HepG2 (cell line): ENCODE measurements around the gene NDUFAF5. TPM values are rescaled to one million over a fixed set of nuclear protein-coding genes. Genes with fewer than 3 reads are reported as not detected.

Source experiments
- ATAC-seq: fragments of 200-7000 bp; cut with Tn5 transposase; 3 replicates; pipeline ENCODE4 v1.9.1; 2020; ENCODE audit warnings: mild to moderate bottlenecking, moderate library complexity
- BruUV-seq: library from RNA; stranded (reverse); fragments of 400-500 nt; replicated peaks from 2 replicates; lab custom pipeline; 2021; lab: Mats Ljungman, UMichigan
- CTCF ChIA-PET: fragments of 300-600 bp; formaldehyde crosslinking; extraction: SDS; loops from one replicate; lab custom pipeline; 2021; ENCODE audit warnings: low total read pairs, inconsistent platforms, low intra/inter-chr PET ratio; lab: Yijun Ruan, JAX
- POLR2A ChIA-PET: fragments of 350-600 bp; sonication (Branson Sonifier 250); formaldehyde crosslinking; loops from one replicate; lab custom pipeline; 2020; ENCODE audit warnings: antibody characterized with exemption, inconsistent platforms; lab: Yijun Ruan, JAX
- DNase-seq: peaks from one replicate; pipeline ENCODE4 v3.0.0-alpha.2; 2015; ENCODE audit warnings: low spot score
- FAIRE-seq: peaks from 3 replicates; lab custom pipeline; 2011; peaks lifted over from hg19 to GRCh38; lab: Jason Lieb, UNC
- H2AFZ ChIP-seq: one replicate; pipeline ENCODE4 v1.6.1; 2011; ENCODE audit warnings: low read length, inconsistent platforms
- H3K27ac ChIP-seq: fragments of 300-600 bp; 3 replicates; pipeline ENCODE4 v1.8.0; 2011; ENCODE audit warnings: mixed run types, mild to moderate bottlenecking, mixed read lengths, low read length, inconsistent platforms; ENCODE audit not compliant: insufficient read depth; ENCODE audit errors: extremely low read length
- H3K27me3 ChIP-seq, 2 experiments: fragments of 200-600 bp in 1 of 2; 2 replicates in 1 of 2; 3 replicates in 1 of 2; pipeline versions ENCODE4 v1.6.0 to v1.8.0; 2011; ENCODE audit warnings: low read length in 2 of 2, mild to moderate bottlenecking in 2 of 2, moderate library complexity in 2 of 2, inconsistent platforms in 1 of 2; ENCODE audit not compliant: insufficient read depth in 2 of 2, control insufficient read depth in 1 of 2
- H3K36me3 ChIP-seq, 2 experiments: fragments of 200-600 bp in 1 of 2; replicated peaks in 1 of 2; 2 replicates in 1 of 2; 3 replicates in 1 of 2; pipeline versions ENCODE4 v1.5.1 to v1.8.0; 2011; ENCODE audit warnings: low read length in 2 of 2, inconsistent platforms in 1 of 2; ENCODE audit not compliant: insufficient read depth in 2 of 2, control insufficient read depth in 1 of 2
- H3K4me1 ChIP-seq: 2 replicates; pipeline ENCODE4 v1.5.1; 2012; ENCODE audit warnings: low read length, inconsistent platforms; ENCODE audit not compliant: insufficient read depth
- H3K4me2 ChIP-seq: 2 replicates; pipeline ENCODE4 v1.6.0; 2011; ENCODE audit warnings: low read depth, low read length, inconsistent platforms
- H3K4me3 ChIP-seq, 3 experiments: fragments of 200-600 bp in 1 of 3; sonication (generic), shearing (Covaris generic) in 1 of 3; replicated peaks in 1 of 3; 2 replicates each; pipeline ENCODE4 v1.5.1; 2011 to 2016; ENCODE audit warnings: low read length in 3 of 3, inconsistent platforms in 2 of 3, low read depth in 2 of 3, mild to moderate bottlenecking in 2 of 3, control low read depth in 1 of 3, mixed read lengths in 1 of 3; ENCODE audit not compliant: insufficient read depth in 1 of 3
- H3K79me2 ChIP-seq: one replicate; pipeline ENCODE4 v1.6.1; 2011; ENCODE audit warnings: low read length, inconsistent platforms; ENCODE audit not compliant: insufficient read depth
- H3K9ac ChIP-seq: 2 replicates; pipeline ENCODE4 v1.6.0; 2011; ENCODE audit warnings: mild to moderate bottlenecking, low read depth, low read length, inconsistent platforms; ENCODE audit not compliant: insufficient read depth
- H3K9me3 ChIP-seq: 2 replicates; pipeline ENCODE4 v1.5.1; 2012; ENCODE audit warnings: mild to moderate bottlenecking, low read length
- H4K20me1 ChIP-seq: 2 replicates; pipeline ENCODE4 v1.6.0; 2011; ENCODE audit warnings: inconsistent platforms, mild to moderate bottlenecking, low read length, moderate library complexity; ENCODE audit not compliant: insufficient read depth
- CBFB ChIP-seq: sonication (generic); formaldehyde crosslinking; IDR thresholded peaks from 2 replicates; pipeline ENCODE4 v1.4.0; 2020; ENCODE audit warnings: missing genetic modification reagents
- CHD2 ChIP-seq: IDR thresholded peaks from 2 replicates; pipeline ENCODE4 v1.6.1; 2011; ENCODE audit warnings: low read depth, low read length, improper control_type of control experiment
- IRX3 ChIP-seq: sonication (generic); formaldehyde crosslinking; IDR thresholded peaks from 2 replicates; pipeline ENCODE4 v1.8.1; 2023; ENCODE audit warnings: mild to moderate bottlenecking, low read depth, missing genetic modification reagents, borderline replicate concordance
- SNAI1 ChIP-seq: sonication (generic); formaldehyde crosslinking; IDR thresholded peaks from 2 replicates; pipeline ENCODE4 v1.5.0; 2020; ENCODE audit warnings: mild to moderate bottlenecking, missing genetic modification reagents, borderline replicate concordance
- STAG1 ChIP-seq: sonication (generic); formaldehyde crosslinking; IDR thresholded peaks from 2 replicates; pipeline ENCODE4 v1.4.0; 2020; ENCODE audit warnings: missing genetic modification reagents
- ZFP82 ChIP-seq: sonication (generic); formaldehyde crosslinking; IDR thresholded peaks from 2 replicates; pipeline ENCODE4 v1.5.1; 2020; ENCODE audit warnings: mild to moderate bottlenecking, missing genetic modification reagents, borderline replicate concordance
- WGBS: methylation state at CpG from one replicate; pipeline ENCODE4 v1.1.6; 2017; ENCODE audit warnings: low lambda C conversion rate; 5-methylcytosine and 5-hydroxymethylcytosine counted together
- in situ Hi-C: cut with HindIII; loops from 2 replicates; pipeline ENCODE4 v1.10.0; 2017; ENCODE audit warnings: low pct_unique_long_range_greater_than_20kb; ENCODE audit not compliant: extremely low pct_ligation_motif_present
- intact Hi-C: fragments of 100-400 bp; cut with micrococcal nuclease; formaldehyde crosslinking; loops from one replicate; pipeline ENCODE4 v1.10.0; 2022; ENCODE audit not compliant: unreplicated experiment
- polyA plus RNA-seq, 8 experiments: library from polyadenylated mRNA; depleted of rRNA in 3 of 8; stranded (reverse) in 7 of 8; unstranded in 1 of 8; fragments of >200 nt; fragmentation: Illumina TruSeq in 4 of 8; extraction: Trizol in 4 of 8; gene quantifications; 2 replicates each; pipeline versions ENCODE4 v1.2.1 to v1.2.3, GENCODE V29; 2011 to 2016; ENCODE audit warnings: low read depth in 4 of 8, missing spikeins in 1 of 8, mixed read lengths in 1 of 8; ENCODE audit not compliant: insufficient read depth in 1 of 8
- total RNA-seq, 5 experiments: library from RNA; depleted of rRNA; stranded (reverse); fragments of >200 nt; fragmentation: Illumina TruSeq; extraction: Trizol; gene quantifications; 2 replicates each; pipeline ENCODE4 v1.2.3, GENCODE V29; 2016; ENCODE audit warnings: low read depth in 1 of 5
- TF ChIP-seq, protein P1 (sequence below): conservative IDR thresholded peaks from 2 replicates; pipeline ENCODE4 v1.6.1; 2018; ENCODE audit warnings: missing genetic modification reagents
- TF ChIP-seq, protein P2 (sequence below): sonication (generic); formaldehyde crosslinking; IDR thresholded peaks from 2 replicates; pipeline ENCODE4 v1.4.0; 2020; ENCODE audit warnings: low read depth, missing genetic modification reagents
- TF ChIP-seq, protein P3 (sequence below): sonication (generic); formaldehyde crosslinking; IDR thresholded peaks from 2 replicates; pipeline ENCODE4 v1.9.0; 2021; ENCODE audit warnings: missing genetic modification reagents, borderline replicate concordance
- TF ChIP-seq, protein P4 (sequence below): sonication (generic); formaldehyde crosslinking; IDR thresholded peaks from 2 replicates; pipeline ENCODE4 v1.4.0; 2020; ENCODE audit warnings: missing genetic modification reagents, mild to moderate bottlenecking, borderline replicate concordance

The NDUFAF5 gene
- total and polyA plus RNA-seq, 2 of the 13 experiments (the other 11 are each of a cell fraction or from before 2014, with no cell fraction given) = 23.1 to 66.7 TPM

DNA sequence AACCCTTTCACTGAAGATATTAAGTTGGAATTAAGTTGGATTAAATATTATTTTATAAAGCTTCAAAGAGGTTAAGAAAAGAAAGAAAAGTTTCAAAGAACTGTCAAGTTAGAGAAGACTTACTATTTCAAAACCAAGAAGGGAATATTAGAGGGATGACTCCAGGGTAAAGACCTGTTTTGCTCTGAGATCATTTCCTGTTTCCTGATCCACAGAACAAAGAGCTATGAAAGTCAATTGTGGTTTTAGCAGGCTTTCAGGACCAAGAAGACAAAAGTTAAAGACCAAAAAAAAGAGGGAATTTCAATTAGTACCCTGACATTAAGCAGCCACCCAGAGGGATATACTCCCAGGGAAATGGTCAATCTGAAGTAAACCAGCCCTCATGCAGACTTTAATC, 19.5 kb upstream of the NDUFAF5 start (continued):
- TF ChIP-seq, protein P1, sequence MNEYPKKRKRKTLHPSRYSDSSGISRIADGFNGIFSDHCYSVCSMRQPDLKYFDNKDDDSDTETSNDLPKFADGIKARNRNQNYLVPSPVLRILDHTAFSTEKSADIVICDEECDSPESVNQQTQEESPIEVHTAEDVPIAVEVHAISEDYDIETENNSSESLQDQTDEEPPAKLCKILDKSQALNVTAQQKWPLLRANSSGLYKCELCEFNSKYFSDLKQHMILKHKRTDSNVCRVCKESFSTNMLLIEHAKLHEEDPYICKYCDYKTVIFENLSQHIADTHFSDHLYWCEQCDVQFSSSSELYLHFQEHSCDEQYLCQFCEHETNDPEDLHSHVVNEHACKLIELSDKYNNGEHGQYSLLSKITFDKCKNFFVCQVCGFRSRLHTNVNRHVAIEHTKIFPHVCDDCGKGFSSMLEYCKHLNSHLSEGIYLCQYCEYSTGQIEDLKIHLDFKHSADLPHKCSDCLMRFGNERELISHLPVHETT (CRISPR knock-in tag) = no peak
- TF ChIP-seq CBFB (CRISPR knock-in tag) (no peak), IRX3 (CRISPR knock-in tag) (no peak), CHD2 (no peak), SNAI1 (CRISPR knock-in tag) (no peak)
- TF ChIP-seq, protein P2, sequence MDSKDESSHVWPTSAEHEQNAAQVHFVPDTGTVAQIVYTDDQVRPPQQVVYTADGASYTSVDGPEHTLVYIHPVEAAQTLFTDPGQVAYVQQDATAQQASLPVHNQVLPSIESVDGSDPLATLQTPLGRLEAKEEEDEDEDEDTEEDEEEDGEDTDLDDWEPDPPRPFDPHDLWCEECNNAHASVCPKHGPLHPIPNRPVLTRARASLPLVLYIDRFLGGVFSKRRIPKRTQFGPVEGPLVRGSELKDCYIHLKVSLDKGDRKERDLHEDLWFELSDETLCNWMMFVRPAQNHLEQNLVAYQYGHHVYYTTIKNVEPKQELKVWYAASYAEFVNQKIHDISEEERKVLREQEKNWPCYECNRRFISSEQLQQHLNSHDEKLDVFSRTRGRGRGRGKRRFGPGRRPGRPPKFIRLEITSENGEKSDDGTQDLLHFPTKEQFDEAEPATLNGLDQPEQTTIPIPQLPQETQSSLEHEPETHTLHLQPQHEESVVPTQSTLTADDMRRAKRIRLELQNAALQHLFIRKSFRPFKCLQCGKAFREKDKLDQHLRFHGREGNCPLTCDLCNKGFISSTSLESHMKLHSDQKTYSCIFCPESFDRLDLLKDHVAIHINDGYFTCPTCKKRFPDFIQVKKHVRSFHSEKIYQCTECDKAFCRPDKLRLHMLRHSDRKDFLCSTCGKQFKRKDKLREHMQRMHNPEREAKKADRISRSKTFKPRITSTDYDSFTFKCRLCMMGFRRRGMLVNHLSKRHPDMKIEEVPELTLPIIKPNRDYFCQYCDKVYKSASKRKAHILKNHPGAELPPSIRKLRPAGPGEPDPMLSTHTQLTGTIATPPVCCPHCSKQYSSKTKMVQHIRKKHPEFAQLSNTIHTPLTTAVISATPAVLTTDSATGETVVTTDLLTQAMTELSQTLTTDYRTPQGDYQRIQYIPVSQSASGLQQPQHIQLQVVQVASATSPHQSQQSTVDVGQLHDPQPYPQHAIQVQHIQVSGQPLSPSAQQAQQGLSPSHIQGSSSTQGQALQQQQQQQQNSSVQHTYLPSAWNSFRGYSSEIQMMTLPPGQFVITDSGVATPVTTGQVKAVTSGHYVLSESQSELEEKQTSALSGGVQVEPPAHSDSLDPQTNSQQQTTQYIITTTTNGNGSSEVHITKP (CRISPR knock-in tag) = no peak

DNA sequence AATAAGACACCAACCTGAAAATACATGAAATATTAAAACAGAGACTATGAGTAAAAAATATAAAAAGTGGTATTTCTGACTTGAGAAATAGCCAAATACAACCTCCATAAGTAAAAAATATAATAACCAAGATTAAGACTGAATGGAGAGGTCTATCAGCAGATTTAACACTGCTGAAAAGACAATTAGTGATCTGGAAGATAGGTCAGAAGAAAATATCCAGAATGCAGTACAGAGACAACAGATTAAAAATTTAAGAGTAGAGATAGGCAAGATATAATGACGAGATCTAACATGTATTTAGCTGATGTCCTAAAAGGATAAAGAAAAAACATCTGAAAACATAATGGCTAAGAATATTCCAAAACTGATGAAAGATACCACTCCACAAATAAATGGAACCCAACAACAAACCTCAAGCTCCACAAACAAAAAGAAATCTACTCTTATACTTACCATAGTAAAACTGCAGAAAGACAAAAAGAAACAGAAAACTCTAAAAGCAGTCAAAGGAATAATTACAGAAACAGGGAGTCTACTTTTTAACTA, 18.9 kb upstream of the NDUFAF5 start:
- H3K4me2 ChIP-seq = no peak overlapping the region
- no peaks in the 10 kb centered on the region for H3K4me1 ChIP-seq
- ChIA-PET CTCF (no interaction called here), POLR2A (no interaction called here)
- no peak overlapping the region for H3K4me3 ChIP-seq
- H3K9me3 ChIP-seq = peaks cover 5% of the 10 kb centered on the region; the same call in 1 of the 2 replicates
- no peak overlapping the region for H2AFZ ChIP-seq
- 96% methylated on average over 1 of the region's 1 CpG for WGBS
- no peaks in the 10 kb centered on the region for H3K79me2 ChIP-seq
- intact Hi-C loops = no loop called here
- peaks cover 35 to 89% of the 10 kb centered on the region in 2 experiments for H3K36me3 ChIP-seq
- no TSS peak for BruUV-seq
- FAIRE-seq (no peak), DNase-seq (no peak), ATAC-seq (no peak)
- no peak overlapping the region for H3K27ac ChIP-seq
- no peak overlapping the region for H3K9ac ChIP-seq
- H3K27me3 ChIP-seq = no peaks in the 10 kb centered on the region
- in situ Hi-C loops = no loop called here
- H4K20me1 ChIP-seq = no peaks in the 10 kb centered on the region
- TF ChIP-seq, protein P3, sequence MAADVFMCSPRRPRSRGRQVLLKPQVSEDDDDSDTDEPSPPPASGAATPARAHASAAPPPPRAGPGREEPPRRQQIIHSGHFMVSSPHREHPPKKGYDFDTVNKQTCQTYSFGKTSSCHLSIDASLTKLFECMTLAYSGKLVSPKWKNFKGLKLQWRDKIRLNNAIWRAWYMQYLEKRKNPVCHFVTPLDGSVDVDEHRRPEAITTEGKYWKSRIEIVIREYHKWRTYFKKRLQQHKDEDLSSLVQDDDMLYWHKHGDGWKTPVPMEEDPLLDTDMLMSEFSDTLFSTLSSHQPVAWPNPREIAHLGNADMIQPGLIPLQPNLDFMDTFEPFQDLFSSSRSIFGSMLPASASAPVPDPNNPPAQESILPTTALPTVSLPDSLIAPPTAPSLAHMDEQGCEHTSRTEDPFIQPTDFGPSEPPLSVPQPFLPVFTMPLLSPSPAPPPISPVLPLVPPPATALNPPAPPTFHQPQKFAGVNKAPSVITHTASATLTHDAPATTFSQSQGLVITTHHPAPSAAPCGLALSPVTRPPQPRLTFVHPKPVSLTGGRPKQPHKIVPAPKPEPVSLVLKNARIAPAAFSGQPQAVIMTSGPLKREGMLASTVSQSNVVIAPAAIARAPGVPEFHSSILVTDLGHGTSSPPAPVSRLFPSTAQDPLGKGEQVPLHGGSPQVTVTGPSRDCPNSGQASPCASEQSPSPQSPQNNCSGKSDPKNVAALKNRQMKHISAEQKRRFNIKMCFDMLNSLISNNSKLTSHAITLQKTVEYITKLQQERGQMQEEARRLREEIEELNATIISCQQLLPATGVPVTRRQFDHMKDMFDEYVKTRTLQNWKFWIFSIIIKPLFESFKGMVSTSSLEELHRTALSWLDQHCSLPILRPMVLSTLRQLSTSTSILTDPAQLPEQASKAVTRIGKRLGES (CRISPR knock-in tag) = no peak
- TF ChIP-seq STAG1 (CRISPR knock-in tag) = no peak
- TF ChIP-seq, protein P4, sequence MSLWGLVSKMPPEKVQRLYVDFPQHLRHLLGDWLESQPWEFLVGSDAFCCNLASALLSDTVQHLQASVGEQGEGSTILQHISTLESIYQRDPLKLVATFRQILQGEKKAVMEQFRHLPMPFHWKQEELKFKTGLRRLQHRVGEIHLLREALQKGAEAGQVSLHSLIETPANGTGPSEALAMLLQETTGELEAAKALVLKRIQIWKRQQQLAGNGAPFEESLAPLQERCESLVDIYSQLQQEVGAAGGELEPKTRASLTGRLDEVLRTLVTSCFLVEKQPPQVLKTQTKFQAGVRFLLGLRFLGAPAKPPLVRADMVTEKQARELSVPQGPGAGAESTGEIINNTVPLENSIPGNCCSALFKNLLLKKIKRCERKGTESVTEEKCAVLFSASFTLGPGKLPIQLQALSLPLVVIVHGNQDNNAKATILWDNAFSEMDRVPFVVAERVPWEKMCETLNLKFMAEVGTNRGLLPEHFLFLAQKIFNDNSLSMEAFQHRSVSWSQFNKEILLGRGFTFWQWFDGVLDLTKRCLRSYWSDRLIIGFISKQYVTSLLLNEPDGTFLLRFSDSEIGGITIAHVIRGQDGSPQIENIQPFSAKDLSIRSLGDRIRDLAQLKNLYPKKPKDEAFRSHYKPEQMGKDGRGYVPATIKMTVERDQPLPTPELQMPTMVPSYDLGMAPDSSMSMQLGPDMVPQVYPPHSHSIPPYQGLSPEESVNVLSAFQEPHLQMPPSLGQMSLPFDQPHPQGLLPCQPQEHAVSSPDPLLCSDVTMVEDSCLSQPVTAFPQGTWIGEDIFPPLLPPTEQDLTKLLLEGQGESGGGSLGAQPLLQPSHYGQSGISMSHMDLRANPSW = no peak
- TF ChIP-seq ZFP82 (CRISPR knock-in tag) = peak; percentile 98
